HPDE6-E6E7 (cell line): ENCODE data around the gene MX1.

ENCODE experiments used
- DNase-seq: peaks from one replicate; pipeline ENCODE4 v3.0.0; 2011; ENCODE audit warnings: missing footprints; ENCODE audit errors: extremely low spot score

The MX1 gene

GRCh38 chr21:41460578-41461527 lies 34.8 kb downstream of the MX1 start:
- DNase-seq = peak; percentile 68

DNA sequence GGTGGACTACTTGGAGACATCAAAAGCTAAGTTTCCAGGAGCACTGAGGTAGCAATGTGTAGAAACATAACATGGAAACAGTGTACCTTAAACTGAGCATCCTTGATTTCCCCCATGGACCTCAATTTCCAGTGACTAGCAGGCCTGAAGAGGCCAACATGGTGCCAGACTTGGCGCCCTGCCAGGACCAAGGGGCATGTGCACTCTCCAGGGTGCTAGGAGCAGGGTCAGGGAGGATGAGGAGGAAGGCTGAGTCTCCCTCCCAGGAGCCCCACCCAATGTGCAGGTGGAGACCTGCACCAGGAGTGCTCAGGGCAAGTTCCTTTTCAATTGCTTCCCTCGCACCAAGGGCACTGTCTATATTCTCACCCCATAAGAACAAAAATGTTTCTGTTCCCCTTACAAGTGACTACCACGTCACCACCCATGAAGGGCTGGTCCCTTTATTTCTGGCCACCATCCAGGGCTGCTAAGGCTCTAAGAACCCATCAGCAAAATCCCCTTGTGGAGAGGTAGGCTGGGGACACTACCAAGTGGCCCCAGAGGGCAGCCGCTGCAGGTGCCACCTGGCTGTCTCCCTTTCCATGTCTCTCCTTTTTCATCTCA lies 39.2 kb downstream of the MX1 start:
- no peak for DNase-seq

DNA sequence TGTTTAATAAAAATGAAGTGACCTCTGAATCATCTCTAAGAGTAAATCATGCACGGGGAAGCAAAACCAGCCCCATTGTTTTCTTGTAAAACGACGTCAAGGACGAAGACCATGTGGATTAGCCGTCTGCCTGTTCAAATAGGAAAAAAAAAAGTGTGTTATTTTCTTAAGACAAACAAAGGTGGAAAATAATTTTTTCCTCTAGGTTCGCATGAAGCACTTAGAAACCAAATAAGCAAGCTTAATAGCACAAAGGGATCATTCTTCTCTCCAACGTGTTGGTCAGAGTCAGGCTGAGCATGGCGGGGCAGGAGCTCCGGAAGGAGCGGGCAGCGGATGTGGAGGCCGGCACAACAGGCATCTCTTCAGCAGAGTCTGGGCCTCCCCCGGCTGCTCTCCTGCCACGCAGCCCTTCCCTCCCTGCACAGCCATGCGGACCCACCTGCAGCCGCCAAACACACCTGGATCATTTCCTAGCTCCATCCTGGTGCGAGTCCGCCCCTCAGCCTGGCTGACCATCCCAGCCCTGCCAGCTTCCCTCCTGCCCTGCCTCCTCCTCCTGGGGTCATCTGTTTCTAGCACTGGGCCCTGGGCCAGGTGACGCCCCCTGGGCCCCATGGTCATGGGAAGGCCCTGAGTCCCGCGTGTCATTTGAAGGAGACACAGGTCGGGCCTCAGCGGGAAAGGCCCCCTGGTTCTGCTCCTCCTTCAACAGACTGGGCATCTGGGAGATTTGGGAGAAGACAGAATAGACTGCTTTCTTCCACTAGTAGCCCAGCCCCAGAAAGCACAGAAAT lies 40.2 kb downstream of the MX1 start:
- DNase-seq = no peak

GRCh38 chr21:41470054-41470453 lies 44.0 kb downstream of the MX1 start:
- no peak for DNase-seq

- DNase-seq = no peak
These were observed 46.9 kb downstream of the MX1 start for GRCh38 chr21:41472753-41473548.

GRCh38 chr21:41475714-41476420 lies 49.8 kb downstream of the MX1 start:
- DNase-seq = no peak

GRCh38 chr21:41477641-41478318 lies 51.7 kb downstream of the MX1 start:
- no peak for DNase-seq

DNA sequence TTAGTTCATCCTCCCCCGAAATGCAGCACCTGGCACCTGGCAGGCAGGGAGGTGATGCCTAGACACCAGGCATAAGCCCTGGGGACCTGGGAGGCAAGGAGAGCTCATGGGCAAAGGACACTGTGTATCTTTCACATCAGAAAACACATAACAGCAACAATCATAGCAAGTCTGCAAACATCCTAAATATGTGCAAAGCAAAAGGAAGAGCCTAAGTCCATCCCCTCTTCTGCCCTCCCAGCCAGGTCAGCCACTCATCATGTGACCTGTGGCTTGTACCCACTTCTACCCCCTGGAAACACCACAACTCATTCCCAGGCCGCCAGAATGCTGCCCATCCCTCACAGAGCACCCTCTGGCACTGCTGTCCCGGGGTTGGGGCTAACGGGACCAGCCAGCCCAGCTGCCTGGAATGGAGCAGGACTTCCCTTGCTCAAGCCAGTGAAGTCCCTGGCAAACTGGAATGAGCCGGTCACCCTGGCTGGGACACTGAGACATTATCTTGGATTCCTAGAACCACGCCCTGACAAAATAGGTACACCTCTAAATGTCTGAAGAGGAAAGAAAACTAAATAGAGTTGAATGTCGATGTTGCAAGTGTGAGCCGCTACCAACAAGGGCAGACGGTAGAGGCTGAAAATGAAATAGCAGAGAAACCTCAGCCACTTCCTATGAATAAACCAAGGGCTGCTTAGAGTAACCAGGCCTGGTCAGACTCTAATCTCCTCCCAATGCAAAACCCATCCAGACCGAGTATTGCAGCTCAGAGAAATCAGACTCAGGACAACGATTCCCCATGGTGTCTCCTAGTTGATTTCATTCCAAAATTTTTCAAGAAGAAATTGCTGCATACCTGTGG lies 52.5 kb downstream of the MX1 start:
- no peak for DNase-seq

- no peak for DNase-seq
These were observed 53.6 kb downstream of the MX1 start for GRCh38 chr21:41479686-41480085.

GRCh38 chr21:41480086-41480690 lies 54.1 kb downstream of the MX1 start:
- DNase-seq = no peak

DNA sequence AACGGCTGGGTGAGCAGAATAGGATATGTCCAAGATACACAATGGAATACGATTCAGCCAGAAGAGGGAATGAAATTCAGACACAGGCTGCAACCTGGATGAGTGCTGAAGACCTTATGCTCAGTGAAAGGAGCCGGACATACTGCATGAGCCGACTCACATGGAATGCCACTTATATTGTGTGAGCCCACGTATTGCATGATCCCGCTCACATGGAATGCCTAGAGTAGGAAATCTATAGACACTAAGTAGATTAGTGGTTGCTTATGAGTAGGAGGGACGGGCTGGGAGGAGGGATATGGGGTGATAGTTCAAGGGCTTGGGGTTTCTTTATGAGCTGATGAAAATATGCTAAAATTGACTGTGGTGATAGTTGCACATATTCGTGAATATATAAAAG lies 55.2 kb downstream of the MX1 start:
- no peak for DNase-seq

- DNase-seq = no peak
These were observed 56.3 kb downstream of the MX1 start for GRCh38 chr21:41482301-41482700.

DNA sequence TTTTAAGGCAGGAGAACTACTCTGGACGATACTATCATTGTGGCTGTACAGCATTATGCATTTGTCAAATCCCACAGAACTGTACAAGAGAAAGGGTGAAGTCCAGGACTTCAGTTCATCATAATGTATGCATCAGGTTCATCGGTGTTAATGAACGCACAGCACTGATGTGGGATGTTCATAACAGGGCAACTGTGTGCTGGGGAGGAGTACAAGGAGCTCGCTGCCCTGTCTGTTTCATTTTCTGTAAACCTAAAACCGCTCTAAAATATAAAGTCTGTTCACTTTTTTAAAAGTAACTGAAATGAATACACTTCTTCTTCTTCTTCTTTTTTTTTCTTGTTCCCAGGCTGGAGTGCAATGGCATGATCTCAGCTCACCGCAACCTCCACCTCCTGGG lies 56.9 kb downstream of the MX1 start:
- no peak for DNase-seq

DNA sequence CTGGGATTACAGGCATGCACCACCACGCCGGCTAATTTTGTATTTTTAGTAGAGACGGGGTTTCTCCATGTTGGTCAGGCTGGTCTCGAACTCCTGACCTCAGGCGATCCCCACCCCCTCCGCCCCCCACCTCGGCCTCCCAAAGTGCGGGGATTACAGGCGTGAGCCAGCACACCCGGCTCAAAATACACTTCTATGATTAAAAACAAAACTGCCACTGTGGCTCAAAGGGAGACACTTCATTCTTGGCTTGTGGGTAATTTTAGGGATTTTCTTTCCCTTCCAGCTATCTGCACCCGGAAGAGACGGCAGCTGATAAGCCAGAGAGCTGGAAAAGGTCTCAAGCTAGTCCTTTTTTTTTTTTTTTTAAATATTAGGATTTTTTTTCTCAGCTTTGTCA lies 57.4 kb downstream of the MX1 start:
- no peak for DNase-seq

GRCh38 chr21:41483973-41484372 lies 57.9 kb downstream of the MX1 start:
- DNase-seq = no peak

DNA sequence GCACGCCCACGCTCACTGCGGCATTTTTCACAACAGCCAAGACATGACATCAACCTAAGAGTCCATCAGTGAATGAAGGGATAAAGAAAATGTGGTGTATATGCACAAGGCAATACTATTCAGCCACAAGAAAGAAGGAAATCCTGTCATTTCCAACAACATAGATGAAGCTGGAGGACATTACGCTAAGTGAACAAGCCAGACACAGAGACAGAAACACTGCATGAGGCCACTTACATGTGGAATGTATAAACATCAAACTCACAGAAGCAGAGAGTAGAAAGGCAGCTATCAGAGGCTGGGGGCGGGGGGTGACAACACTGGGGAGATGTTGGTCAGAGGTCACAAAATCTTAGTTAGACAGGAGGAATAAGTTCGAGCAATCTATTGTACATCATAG lies 61.0 kb downstream of the MX1 start:
- no peak for DNase-seq

DNA sequence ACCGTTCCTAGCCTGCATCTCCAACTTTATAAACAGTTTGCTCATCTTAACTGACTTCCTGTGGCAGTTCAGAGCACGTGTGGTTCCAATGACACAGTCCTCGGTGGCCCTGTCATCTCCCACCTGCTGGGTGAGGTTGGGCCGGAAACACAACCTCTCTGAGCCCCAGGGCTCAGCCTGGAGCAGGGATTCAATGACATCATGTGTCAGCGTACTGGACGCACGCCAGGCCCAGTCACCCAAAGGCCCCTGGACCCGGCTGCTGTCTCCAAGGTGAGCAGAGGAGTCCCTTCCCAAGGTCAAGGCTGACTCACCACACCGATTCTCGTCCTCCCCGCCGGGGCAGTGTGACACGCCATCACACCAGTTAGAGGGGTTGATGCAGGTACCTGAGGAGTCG lies 62.0 kb downstream of the MX1 start:
- DNase-seq = no peak

DNA sequence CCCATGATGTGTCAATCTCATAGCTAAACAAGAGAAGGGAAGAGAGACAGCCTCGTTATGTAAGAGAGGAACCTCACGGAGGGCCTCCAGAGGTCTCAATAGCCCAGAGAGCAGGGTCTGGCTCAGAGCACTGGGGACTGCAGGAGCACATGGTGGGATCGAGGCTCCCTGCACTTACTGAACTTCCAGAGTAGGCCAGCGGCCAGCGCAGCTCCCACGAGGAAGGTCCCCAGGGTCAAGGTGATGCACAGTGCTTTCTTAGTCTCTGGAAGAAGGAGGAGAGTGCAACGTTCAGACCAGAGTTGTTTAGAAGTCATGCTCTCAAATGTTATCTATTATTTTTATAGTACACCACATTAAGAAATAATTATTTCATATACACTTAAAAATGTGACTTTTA lies 63.3 kb downstream of the MX1 start:
- DNase-seq = no peak

- no peak for DNase-seq
These were observed 64.3 kb downstream of the MX1 start for GRCh38 chr21:41490330-41490729.
